ENCODE data around the gene IMMP1L.

IMMP1L gene

DNA sequence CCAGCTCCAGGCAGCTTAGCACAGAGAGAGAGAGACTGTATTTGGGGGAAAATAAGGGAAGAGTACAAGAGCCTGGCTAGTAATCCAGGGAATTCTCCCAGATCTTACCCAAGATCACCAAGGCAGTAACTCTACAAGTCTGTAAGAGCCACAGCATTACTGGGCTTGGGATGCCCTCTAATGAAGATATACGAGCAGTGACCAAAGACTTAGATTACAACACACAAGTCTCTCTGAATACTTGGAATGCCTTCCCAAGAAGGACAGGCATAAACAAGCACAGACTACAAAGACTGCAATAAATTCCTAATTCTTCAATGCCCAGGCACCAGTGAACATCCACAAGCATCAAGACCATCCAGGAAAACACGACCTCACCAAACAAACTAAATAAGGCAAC, 122.0 kb downstream of the IMMP1L start:
- TF ChIP-seq, protein P1, sequence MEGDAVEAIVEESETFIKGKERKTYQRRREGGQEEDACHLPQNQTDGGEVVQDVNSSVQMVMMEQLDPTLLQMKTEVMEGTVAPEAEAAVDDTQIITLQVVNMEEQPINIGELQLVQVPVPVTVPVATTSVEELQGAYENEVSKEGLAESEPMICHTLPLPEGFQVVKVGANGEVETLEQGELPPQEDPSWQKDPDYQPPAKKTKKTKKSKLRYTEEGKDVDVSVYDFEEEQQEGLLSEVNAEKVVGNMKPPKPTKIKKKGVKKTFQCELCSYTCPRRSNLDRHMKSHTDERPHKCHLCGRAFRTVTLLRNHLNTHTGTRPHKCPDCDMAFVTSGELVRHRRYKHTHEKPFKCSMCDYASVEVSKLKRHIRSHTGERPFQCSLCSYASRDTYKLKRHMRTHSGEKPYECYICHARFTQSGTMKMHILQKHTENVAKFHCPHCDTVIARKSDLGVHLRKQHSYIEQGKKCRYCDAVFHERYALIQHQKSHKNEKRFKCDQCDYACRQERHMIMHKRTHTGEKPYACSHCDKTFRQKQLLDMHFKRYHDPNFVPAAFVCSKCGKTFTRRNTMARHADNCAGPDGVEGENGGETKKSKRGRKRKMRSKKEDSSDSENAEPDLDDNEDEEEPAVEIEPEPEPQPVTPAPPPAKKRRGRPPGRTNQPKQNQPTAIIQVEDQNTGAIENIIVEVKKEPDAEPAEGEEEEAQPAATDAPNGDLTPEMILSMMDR (IDR thresholded peaks at IDR 0.05): no peak

- TF ChIP-seq, protein P1 (IDR thresholded peaks at IDR 0.05): no peak
These were observed 126.3 kb downstream of the IMMP1L start for GRCh38 chr11:31383116-31383515.

Measured in LNCAP (cell line).